Measurements from ENCODE around the gene C1orf159.

Gene C1orf159

DNA sequence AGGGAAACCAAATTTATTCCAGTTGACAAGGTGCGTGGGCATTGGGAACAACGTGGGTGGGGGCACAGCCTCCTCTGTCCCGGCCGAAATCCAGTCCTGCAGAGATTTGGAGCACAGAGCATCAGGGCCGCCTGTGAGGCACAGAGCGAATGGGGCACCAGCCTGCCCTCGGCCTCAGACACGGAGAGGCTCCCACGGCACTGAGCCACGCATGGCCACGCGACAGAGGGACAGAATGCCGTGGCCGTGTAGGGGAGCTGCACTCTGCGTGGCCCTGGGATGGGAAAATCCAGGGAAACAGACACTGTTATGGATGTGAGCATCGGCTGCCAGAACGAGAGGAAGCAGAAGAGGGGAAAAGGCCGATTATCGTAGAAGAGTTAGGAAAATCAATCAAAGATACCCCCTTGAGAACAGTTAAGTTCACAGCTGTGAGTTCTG is 13.5 kb upstream of the C1orf159 start:
- no peak overlapping the region for H3K27ac ChIP-seq (replicated peaks)
- no peak for DNase-seq (ENCODE audit: low read depth in 1 of 2, low spot score in 1 of 2)
- no peak overlapping the region for H3K4me3 ChIP-seq (replicated peaks; ENCODE audit: insufficient read depth, low read length)
- TF ChIP-seq REST (IDR thresholded peaks at IDR 0.05; ENCODE audit: insufficient replicate concordance, low read depth) (no peak), POLR2AphosphoS5 (IDR thresholded peaks at IDR 0.05; ENCODE audit: low read depth) (no peak), SPI1 (IDR thresholded peaks at IDR 0.05; ENCODE audit: borderline replicate concordance, low read depth) (no peak), GABPA (IDR thresholded peaks at IDR 0.05; ENCODE audit: low read depth) (no peak)
- TF ChIP-seq, protein P1, sequence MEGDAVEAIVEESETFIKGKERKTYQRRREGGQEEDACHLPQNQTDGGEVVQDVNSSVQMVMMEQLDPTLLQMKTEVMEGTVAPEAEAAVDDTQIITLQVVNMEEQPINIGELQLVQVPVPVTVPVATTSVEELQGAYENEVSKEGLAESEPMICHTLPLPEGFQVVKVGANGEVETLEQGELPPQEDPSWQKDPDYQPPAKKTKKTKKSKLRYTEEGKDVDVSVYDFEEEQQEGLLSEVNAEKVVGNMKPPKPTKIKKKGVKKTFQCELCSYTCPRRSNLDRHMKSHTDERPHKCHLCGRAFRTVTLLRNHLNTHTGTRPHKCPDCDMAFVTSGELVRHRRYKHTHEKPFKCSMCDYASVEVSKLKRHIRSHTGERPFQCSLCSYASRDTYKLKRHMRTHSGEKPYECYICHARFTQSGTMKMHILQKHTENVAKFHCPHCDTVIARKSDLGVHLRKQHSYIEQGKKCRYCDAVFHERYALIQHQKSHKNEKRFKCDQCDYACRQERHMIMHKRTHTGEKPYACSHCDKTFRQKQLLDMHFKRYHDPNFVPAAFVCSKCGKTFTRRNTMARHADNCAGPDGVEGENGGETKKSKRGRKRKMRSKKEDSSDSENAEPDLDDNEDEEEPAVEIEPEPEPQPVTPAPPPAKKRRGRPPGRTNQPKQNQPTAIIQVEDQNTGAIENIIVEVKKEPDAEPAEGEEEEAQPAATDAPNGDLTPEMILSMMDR (IDR thresholded peaks at IDR 0.05; ENCODE audit: insufficient read depth, low read length), result no peak
- H3K27me3 ChIP-seq (ENCODE audit: insufficient read depth, poor library complexity, severe bottlenecking), result no peaks in the 10 kb centered on the region

DNA sequence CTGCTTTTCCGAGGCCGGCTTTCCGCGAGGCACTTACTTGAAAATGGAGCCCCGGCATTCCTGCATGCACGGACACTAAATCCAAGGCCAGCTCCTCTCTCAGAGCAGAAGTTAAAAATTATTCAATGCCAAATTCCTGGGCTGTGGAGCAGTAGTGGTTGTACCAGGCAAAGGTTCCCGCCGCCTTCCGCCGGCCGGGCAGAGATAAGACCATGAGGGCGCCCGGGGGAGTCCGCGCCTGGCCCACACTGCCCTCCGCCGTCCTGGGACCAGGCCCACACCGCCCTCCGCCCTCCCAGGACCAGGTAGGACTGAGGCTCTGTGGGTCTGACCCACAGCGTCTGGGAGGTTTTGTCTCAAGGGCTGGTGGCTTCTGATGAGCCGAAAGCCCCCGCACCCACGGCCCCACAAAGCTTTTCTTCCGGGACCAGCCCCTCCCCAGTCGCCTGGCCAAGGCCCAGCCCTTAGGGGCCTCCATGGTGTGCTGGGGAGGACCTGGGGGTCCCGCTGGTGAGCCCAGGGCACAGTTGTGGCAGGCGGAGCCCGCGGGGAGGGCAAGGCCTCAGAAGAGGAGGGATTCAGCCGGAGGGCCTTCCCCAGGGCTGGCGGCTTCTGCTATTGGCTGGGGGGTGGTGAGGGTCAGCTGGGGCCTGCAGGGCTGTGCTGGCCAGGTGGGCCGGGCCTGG is 12.7 kb upstream of the C1orf159 start:
- TF ChIP-seq, protein P1 (IDR thresholded peaks at IDR 0.05; ENCODE audit: insufficient read depth, low read length), result no peak
- TF ChIP-seq SPI1 (IDR thresholded peaks at IDR 0.05; ENCODE audit: borderline replicate concordance, low read depth) (no peak), REST (IDR thresholded peaks at IDR 0.05; ENCODE audit: insufficient replicate concordance, low read depth) (no peak), POLR2AphosphoS5 (IDR thresholded peaks at IDR 0.05; ENCODE audit: low read depth) (no peak), GABPA (IDR thresholded peaks at IDR 0.05; ENCODE audit: low read depth) (no peak)
- Histone ChIP-seq H3K27ac (replicated peaks) (no peak overlapping the region), H3K4me3 (replicated peaks; ENCODE audit: insufficient read depth, low read length) (no peak overlapping the region), H3K27me3 (ENCODE audit: insufficient read depth, poor library complexity, severe bottlenecking) (no peaks in the 10 kb centered on the region)
- no peak for DNase-seq (ENCODE audit: low read depth in 1 of 2, low spot score in 1 of 2)

- no peak for DNase-seq (ENCODE audit: low read depth in 1 of 2, low spot score in 1 of 2)
- TF ChIP-seq POLR2AphosphoS5 (IDR thresholded peaks at IDR 0.05; ENCODE audit: low read depth), result no peak
- TF ChIP-seq, protein P1 (IDR thresholded peaks at IDR 0.05; ENCODE audit: insufficient read depth, low read length), result no peak
- no peak for TF ChIP-seq GABPA (IDR thresholded peaks at IDR 0.05; ENCODE audit: low read depth)
- no peak for TF ChIP-seq REST (IDR thresholded peaks at IDR 0.05; ENCODE audit: insufficient replicate concordance, low read depth)
- TF ChIP-seq SPI1 (IDR thresholded peaks at IDR 0.05; ENCODE audit: borderline replicate concordance, low read depth), result no peak
- Histone ChIP-seq H3K27ac (replicated peaks) (no peak overlapping the region), H3K4me3 (replicated peaks; ENCODE audit: insufficient read depth, low read length) (no peak overlapping the region), H3K27me3 (ENCODE audit: insufficient read depth, poor library complexity, severe bottlenecking) (no peaks in the 10 kb centered on the region)
These were observed 11.9 kb upstream of the C1orf159 start for GRCh38 chr1:1127551-1128451.
